Measurements from ENCODE around the gene OSGIN1. TPM values are rescaled to one million over a fixed set of nuclear protein-coding genes. Genes with fewer than 3 reads are reported as not detected.

Gene OSGIN1
- total and polyA plus RNA-seq, 8 donors, result 2.6 to 28.6 (median 10.2) TPM

DNA sequence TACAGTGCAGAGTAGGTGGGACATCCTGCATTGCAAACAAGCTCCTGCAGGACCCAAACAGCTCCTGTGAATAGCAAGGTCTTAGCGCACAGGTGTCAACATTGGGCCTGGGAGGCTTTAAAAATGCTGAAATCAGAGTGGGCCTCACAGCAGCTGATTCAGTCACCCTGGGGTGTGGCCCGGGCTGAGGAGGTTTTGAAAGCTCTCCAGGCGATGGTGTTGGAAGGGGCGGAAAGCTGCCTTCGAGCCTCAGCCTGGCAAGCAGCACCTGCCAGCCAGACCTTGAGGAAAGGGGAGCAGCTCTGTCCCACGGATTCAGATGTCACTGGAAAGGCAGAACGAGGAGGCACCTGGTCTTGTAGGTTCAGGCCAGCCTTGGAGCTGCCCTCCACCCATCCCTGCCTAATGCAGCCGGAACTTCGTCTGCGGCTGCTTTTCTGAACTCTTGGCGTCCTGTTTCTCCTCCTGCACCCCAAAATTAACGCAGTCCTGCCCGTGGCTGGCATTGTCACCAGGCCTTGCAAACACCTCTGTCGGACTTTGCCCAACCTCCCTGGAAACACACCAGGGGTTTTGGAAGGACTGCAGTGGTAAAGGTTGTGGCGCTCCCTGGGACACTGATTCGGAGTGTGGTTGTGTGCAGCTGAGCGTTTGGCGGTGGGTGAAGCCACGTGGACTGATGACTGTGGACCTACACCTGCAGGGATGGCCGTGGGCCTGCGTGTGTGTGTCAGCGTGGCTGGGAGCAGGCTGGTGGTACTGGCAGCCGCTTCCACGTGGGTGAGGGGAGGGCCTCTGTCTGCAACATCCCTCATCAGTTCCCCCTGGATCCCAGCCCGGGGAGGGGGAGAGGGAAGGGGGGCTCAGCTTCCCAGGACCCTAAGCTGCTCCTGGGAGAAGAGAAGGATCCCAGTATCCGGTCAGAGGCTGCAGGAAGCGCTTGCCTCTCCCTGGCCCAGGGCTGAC, 18.4 kb downstream of the OSGIN1 start:
- Histone ChIP-seq H3K9me3 (no peaks in the 10 kb centered on the region), H3K27me3 (peaks cover 0 to 39% (median 20%) of the 10 kb centered on the region in 3 donors), H3K27ac (no peak overlapping the region), H3K36me3 (peaks cover 0 to under 1% (median under 1%) of the 10 kb centered on the region in 4 donors), H3K4me1 (peaks cover 0 to 12% (median 8%) of the 10 kb centered on the region in 4 donors), H3K4me3 (no peak overlapping the region)
- DNase-seq, result no peak
- intact Hi-C loops (cut with DNase I; ENCODE audit: low total_unique reads), result loop anchor here (10.0 kb wide), 2 partner anchors 73 to 223 kb away; partner anchors contain the start of genes ADAD2 and SLC38A8
- TF ChIP-seq POLR2A (IDR thresholded peaks at IDR 0.05) (no peak), EP300 (IDR thresholded peaks at IDR 0.05) (no peak), POLR2AphosphoS5 (IDR thresholded peaks at IDR 0.05) (no peak)
- TF ChIP-seq, protein P1, sequence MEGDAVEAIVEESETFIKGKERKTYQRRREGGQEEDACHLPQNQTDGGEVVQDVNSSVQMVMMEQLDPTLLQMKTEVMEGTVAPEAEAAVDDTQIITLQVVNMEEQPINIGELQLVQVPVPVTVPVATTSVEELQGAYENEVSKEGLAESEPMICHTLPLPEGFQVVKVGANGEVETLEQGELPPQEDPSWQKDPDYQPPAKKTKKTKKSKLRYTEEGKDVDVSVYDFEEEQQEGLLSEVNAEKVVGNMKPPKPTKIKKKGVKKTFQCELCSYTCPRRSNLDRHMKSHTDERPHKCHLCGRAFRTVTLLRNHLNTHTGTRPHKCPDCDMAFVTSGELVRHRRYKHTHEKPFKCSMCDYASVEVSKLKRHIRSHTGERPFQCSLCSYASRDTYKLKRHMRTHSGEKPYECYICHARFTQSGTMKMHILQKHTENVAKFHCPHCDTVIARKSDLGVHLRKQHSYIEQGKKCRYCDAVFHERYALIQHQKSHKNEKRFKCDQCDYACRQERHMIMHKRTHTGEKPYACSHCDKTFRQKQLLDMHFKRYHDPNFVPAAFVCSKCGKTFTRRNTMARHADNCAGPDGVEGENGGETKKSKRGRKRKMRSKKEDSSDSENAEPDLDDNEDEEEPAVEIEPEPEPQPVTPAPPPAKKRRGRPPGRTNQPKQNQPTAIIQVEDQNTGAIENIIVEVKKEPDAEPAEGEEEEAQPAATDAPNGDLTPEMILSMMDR (IDR thresholded peaks at IDR 0.05), result no peak
- WGBS, 5 donors, result 49 to 59% (median 54%) methylated on average over 20 to 27 of the region's 27 CpGs

DNA sequence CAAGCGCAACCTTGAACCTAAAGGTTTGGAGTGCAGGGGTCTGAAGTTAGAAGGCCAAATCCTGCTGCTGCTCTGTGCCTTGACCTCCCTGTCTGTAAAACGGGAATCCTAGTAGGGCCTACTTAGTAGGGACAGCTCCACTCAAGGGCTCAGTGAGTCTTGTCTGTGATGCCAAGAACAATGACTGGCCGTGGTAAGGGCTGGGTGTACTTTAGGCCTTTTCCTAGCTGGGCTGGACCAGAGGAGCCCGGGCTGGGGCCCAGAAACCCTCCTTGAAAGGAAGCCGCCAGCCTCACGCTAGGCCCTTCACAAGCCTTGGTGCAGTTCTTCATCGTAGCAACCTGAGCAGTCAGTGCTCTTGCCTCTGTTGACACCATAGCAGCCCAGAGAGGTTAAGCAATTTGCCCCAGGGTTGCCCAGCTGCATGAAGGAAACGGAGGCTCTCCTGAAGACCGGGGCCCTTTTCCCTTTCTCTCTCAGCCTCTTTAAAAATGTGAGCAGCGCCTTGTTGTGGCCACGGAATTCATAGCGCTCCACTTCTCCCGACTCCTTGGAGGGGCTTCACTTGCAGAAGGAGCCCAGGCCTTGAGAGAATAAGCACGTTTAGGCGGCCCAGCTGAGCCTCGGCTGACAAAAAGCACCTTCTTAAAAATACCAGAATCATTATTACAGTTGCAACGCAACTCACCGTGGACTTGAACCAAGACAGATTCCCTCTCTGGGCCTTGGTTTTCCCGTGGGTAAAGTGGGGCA, 19.4 kb downstream of the OSGIN1 start:
- H3K4me1 ChIP-seq, result peaks cover 0 to 12% (median 8%) of the 10 kb centered on the region in 4 donors
- H3K4me3 ChIP-seq, result no peak overlapping the region
- H3K9me3 ChIP-seq, result no peaks in the 10 kb centered on the region
- TF ChIP-seq POLR2AphosphoS5 (IDR thresholded peaks at IDR 0.05) (no peak), POLR2A (IDR thresholded peaks at IDR 0.05) (no peak), EP300 (IDR thresholded peaks at IDR 0.05) (no peak)
- TF ChIP-seq, protein P1 (IDR thresholded peaks at IDR 0.05), result no peak
- 80 to 88% (median 85%) methylated on average over 13 to 19 of the region's 19 CpGs for WGBS, 5 donors
- intact Hi-C loops (cut with DNase I; ENCODE audit: low total_unique reads), result loop anchor here (10.0 kb wide), 2 partner anchors 72 to 222 kb away; partner anchors contain the start of genes ADAD2 and SLC38A8
- peaks cover 0 to 39% (median 20%) of the 10 kb centered on the region in 3 donors for H3K27me3 ChIP-seq
- H3K36me3 ChIP-seq, result no peaks in the 10 kb centered on the region
- no peak for DNase-seq
- no peak overlapping the region for H3K27ac ChIP-seq

DNA sequence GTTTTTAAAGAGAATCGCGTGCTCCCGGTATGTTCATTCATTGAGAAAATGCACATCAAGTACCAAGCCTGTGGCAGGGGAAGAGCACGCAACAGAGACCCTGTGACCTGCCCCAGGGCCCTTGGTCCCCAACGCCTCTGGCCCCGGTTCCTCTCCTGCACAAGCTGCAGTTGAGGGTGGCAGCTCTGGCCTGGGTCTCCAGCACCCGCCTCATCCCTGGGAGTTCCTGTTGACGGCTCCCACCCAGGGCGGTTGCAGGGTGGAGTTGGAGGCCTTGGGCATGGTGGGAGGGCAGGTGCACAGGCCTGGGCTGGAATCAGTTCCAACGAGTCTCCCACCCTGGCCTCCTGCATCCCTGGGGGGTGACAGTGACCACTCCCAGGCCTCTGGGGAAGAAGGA, 20.0 kb downstream of the OSGIN1 start:
- Histone ChIP-seq H3K36me3 (no peaks in the 10 kb centered on the region), H3K9me3 (peaks cover 0 to 3% (median under 1%) of the 10 kb centered on the region in 4 donors), H3K4me1 (peaks cover 0 to 8% (median 5%) of the 10 kb centered on the region in 4 donors), H3K4me3 (no peak overlapping the region), H3K27ac (no peak overlapping the region), H3K27me3 (peaks cover 0 to 33% (median 17%) of the 10 kb centered on the region in 3 donors)
- 79 to 85% (median 82%) methylated on average over 9 to 10 of the region's 10 CpGs for WGBS, 5 donors
- intact Hi-C loops (cut with DNase I; ENCODE audit: low total_unique reads), result loop anchor here (10.0 kb wide), 2 partner anchors 72 to 222 kb away; partner anchors contain the start of genes ADAD2 and SLC38A8
- no peak for DNase-seq
- TF ChIP-seq, protein P1 (IDR thresholded peaks at IDR 0.05), result no peak
- TF ChIP-seq POLR2AphosphoS5 (IDR thresholded peaks at IDR 0.05) (no peak), EP300 (IDR thresholded peaks at IDR 0.05) (no peak), POLR2A (IDR thresholded peaks at IDR 0.05) (no peak)

All from stomach (tissue), 9 donors.